Activated CD8-positive, alpha-beta memory T cell treated with anti-CD3 and anti-CD28 coated beads, Interleukin-2, amount 50 U/mL, for 24 hours (primary cell): ENCODE data around the gene SATB2.

Source experiments
- DNase-seq: peaks from one replicate; pipeline ENCODE4 v3.0.0-alpha.2; 2020; ENCODE audit errors: extremely low read depth

SATB2 gene

DNA sequence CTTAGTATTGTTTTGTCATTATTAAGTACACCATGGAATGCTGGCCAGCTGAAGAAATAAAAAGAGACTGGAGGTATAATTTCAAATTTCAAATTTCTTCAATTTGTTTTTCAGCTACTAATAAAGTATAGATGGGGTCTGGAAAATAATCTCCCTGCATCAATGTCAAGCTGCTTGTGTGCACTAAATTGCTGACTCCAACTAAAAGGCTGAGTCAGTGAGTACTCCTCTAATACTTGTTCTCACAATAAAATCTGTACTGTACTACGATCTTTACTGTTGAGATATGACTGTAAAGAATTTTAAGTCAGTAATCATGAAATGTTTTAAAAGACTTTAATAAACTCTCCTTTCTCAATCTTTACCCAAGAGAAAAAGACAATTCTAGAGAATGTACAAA is 131.9 kb downstream of the SATB2 start:
- DNase-seq, result no peak

GRCh38 chr2:199322151-199322550 is 135.6 kb downstream of the SATB2 start:
- DNase-seq, result no peak

- DNase-seq, result no peak
Measured at GRCh38 chr2:199317646-199318045, 140.1 kb downstream of the SATB2 start.

DNA sequence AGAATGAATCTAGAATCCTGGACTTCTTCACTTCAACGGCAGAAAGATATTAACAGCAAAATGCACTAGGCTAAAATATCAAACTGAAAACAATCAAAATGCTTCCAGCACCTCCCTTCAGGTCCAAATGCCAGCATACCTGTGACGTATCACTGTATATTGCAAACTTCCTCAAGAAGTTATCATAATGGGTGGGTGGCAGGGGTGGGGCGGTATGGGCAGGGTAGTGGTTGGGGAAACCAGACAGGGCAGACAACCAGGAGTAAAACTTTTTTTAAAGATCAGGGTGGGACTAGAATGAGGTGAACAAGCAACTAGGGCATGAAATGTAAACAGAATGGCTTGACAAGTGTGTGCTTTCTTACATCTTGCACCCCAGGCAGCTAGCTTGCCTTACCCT is 140.9 kb downstream of the SATB2 start:
- no peak for DNase-seq

- no peak for DNase-seq
Measured at GRCh38 chr2:199315299-199316179, 142.2 kb downstream of the SATB2 start.

GRCh38 chr2:199312931-199313330 is 144.8 kb downstream of the SATB2 start:
- no peak for DNase-seq

- no peak for DNase-seq
Measured at GRCh38 chr2:199310771-199311585, 146.8 kb downstream of the SATB2 start.

GRCh38 chr2:199309973-199310372 is 147.8 kb downstream of the SATB2 start:
- DNase-seq, result no peak

GRCh38 chr2:199309411-199309810 is 148.3 kb downstream of the SATB2 start:
- no peak for DNase-seq

DNA sequence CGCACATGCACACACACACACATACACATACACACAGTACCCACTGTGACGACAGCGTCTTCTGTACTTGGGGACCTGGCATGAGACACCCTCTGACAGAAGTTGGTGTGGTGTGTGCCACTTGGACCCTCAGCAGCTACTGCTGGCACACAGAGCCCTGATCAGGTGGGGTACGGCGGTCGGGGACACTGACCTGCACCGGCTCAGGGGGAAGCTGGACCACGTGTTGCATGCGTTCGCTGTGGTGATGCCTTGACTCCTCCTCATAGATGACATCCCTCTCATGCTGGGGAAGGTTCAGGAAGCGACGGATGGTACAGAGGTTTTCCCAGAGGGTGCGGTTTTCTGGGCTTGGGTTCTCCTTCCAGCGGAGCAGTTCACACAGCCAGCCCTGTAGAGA is 149.2 kb downstream of the SATB2 start:
- DNase-seq, result no peak

DNA sequence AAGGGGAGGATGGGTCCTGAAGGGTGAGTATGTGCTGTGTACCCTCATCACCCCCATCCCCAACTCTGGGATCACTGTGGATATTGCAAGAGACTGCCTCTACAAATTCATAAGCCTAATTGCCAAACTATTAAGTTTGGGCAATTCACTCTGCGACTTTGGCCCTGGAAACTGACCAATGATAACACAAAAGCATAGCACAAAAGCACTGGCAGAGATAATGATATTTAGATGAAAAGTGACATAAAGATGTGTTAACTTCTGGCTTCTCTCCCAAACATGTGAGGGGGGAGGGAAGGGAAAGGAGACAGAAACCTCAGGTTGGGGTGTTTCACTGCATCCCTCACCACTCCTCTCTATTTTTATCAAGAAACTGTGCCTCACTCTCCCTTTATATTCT is 150.3 kb downstream of the SATB2 start:
- no peak for DNase-seq

GRCh38 chr2:199306116-199306515 is 151.6 kb downstream of the SATB2 start:
- DNase-seq, result no peak

- DNase-seq, result no peak
Measured at GRCh38 chr2:199303728-199304177, 154.0 kb downstream of the SATB2 start.

DNA sequence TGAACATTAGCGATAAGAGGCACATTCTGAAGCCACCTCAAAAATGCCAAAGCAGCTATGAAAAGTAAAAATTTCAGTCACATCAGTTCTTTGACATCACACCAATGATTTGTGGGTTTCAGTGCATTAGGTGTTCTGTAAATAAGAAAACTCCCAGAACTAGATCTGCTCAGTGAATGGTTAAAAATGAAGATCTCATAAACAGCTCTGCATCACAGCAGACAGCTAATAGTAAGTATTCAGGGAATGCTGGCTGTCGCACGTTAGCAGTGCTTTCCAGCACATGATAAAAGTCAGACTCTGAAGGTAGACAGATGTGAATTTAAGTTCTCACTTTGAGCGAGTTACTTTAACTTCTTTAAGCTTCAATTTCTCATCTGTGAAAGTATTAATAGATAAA is 154.9 kb downstream of the SATB2 start:
- DNase-seq, result no peak

DNA sequence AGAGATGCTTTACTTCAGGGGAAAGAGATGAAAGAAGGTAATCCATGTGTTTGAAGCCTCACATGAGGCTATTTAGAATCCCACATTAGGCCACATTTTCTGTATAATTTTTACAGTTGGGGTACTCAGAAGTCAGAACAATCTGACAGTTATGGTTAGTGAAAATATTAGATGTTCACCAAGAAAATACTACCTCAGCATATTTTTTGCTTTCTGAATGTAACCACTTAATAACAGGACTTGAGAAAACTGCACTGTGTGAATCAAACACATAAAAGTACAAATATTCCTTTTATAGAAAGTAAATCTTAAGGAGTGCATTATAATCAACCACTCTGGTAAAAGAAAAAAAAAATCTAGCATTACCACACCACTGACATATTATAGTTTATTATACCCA is 169.3 kb downstream of the SATB2 start:
- DNase-seq, result no peak

GRCh38 chr2:199282309-199282708 is 175.4 kb downstream of the SATB2 start:
- DNase-seq, result no peak

DNA sequence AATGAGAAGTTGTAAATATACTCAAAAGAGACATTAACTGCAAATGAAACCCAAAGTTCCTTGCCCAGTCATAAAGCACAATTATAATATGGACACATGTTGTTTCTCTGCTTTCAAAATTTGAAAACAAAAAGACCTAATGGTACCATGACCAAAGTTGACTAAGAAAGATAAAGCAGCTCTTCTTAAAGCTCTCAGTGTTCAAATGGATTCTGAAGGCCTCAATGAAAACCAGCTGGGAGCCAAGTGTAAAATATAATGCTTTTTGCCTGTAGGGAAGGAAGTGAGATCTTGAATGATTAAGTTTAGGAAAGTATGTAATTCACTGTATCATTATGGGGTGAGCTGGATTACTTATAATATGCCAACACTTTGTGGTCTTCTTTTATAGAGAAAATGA is 178.6 kb downstream of the SATB2 start:
- DNase-seq, result no peak

GRCh38 chr2:199278099-199278498 is 179.6 kb downstream of the SATB2 start:
- no peak for DNase-seq

GRCh38 chr2:199273042-199273511 is 184.7 kb downstream of the SATB2 start:
- DNase-seq, result no peak

GRCh38 chr2:199261936-199262335 is 195.8 kb downstream of the SATB2 start:
- DNase-seq, result no peak

DNA sequence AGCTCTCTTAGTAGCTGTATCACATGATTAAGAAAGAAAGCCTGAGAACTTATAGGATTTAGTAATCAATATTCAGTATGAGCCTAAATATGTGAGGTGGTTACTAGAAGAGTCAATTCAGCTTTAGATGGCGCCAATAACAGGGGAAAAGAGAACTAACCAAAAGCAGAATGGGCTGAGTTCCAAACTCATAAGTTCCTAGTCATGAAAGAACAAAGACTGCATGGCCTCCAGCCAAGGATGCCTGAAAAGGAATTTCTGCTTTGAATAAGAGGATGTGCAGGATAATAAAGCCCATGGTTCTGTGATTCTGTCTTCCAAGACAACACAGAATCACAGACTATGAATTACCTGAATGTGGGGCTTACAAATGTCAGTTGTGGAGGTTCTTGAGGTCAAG is 196.5 kb downstream of the SATB2 start:
- no peak for DNase-seq

DNA sequence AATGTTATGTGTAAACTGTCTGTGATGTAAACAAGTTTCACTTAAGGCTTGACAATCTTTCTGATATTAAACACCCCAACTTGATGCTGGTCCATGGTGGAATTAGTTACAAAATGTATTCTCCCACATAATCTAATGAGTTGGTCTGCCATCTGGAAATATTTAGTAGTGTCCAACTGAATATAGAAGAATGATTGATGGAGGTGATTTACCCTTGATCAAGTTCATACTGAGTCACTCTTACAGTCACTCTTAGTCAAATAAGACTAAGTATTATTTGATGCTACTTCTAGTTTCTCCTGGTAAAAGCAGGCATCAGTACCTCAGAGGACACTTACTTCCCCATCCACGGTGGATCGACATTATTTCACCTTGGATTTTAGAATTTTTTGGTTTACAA is 198.1 kb downstream of the SATB2 start:
- DNase-seq, result no peak

GRCh38 chr2:199258291-199258690 is 199.4 kb downstream of the SATB2 start:
- no peak for DNase-seq
